H1 (cell line): ENCODE results near the gene SCN8A. TPM values are rescaled to one million over a fixed set of nuclear protein-coding genes. Genes with fewer than 3 reads are reported as not detected.

ENCODE experiments used
- ATF2 ChIP-seq: IDR thresholded peaks from 2 replicates; pipeline ENCODE4 v1.6.1; 2012; ENCODE audit warnings: low read length, inconsistent platforms
- CEBPB ChIP-seq: IDR thresholded peaks from 2 replicates; pipeline ENCODE4 v1.6.1; 2012; ENCODE audit warnings: low read depth, low read length
- EZH2 ChIP-seq: fragments of 200-600 bp; sonication (generic); IDR thresholded peaks from 2 replicates; pipeline ENCODE4 v1.7.1; 2012; ENCODE audit warnings: low read depth, mild to moderate bottlenecking, moderate library complexity, low read length, inconsistent platforms; ENCODE audit not compliant: severe bottlenecking
- polyA plus RNA-seq, 7 experiments: library from polyadenylated mRNA; depleted of rRNA in 3 of 7; stranded (reverse) in 5 of 7; unstranded in 2 of 7; fragments of >200 nt in 5 of 7; fragments of 200-250 nt in 2 of 7; gene quantifications; 1 replicate in 5 of 7; 2 replicates in 1 of 7; 4 replicates in 1 of 7; pipeline versions ENCODE4 v1.2.1 to v1.2.3, GENCODE V29; 2011 to 2013; ENCODE audit warnings: missing spikeins in 2 of 7, mixed read lengths in 2 of 7
- total RNA-seq: library from RNA; stranded (reverse); fragmentation: NEBNext Ultra II Directional; extraction: Animal tissue kit (Norgen Biotek cat#: 25700); gene quantifications from 2 replicates; pipeline ENCODE4 v1.2.1, GENCODE V29; 2021

The SCN8A gene
- total and polyA plus RNA-seq, 2 of the 8 experiments (the other 6 are each of a cell fraction or from before 2014, with no cell fraction given): 6.3 to 10.7 TPM

GRCh38 chr12:51689983-51690382 lies 99.0 kb downstream of the SCN8A start (continued):
- no peak for TF ChIP-seq CEBPB
- no peak for TF ChIP-seq ATF2
- TF ChIP-seq EZH2: no peak
